GM10248 (cell line): ENCODE results near the gene DBI.
"Not testable (repeated sequence)": the region's sequence is repeated elsewhere in the genome, so short reads cannot be mapped to it uniquely, and the experiment has no call there.

ENCODE experiments used
- CTCF ChIA-PET: fragments of 300-600 bp; sonication (Branson Sonifier 250); formaldehyde crosslinking; extraction: SDS; loops from one replicate; lab custom pipeline; 2021; ENCODE audit warnings: antibody characterized with exemption; lab: Yijun Ruan, JAX
- POLR2A ChIA-PET: fragments of 350-650 bp; sonication (Branson Sonifier 250); formaldehyde crosslinking; extraction: SDS; loops from one replicate; lab custom pipeline; 2020; ENCODE audit warnings: antibody characterized with exemption; lab: Yijun Ruan, JAX
- DNase-seq: peaks from one replicate; pipeline ENCODE4 v3.0.0; 2012; ENCODE audit errors: extremely low spot score
- TF ChIP-seq, protein P1 (sequence below): IDR thresholded peaks from 2 replicates; pipeline ENCODE4 v1.5.1; 2012; ENCODE audit warnings: mild to moderate bottlenecking, low read depth; ENCODE audit errors: extremely low read depth, missing control alignments, control extremely low read depth

The DBI gene

DNA sequence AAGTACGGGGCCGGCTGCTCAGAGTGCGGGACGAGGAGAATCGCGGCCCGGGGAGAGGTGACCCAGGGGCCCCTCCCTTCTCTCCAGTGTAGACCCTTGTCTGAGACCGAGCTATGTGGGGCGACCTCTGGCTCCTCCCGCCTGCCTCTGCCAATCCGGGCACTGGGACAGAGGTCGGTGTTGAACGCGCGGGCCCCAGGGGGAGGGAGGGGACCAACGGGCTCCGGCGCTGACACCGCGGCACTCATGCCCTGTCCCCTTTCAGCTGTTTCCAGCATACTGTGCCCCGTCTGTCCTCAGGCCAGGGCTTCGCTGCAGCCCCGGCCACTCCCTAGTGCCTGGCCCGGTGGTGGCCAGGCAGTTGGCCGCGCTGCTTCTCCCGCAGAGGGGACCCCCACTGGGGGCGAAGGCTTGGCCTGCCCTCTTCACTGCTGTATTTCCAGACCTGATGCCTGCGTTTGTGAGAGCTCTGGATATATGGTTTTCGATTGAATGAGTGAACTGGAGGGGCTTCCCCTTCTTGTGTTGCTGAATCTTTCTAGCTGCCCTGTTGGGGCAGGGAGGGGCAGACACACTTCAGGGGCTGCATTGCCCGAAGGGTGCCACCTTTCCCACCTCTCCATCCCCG, 809 bp downstream of the DBI start:
- DNase-seq = peak; percentile 74
- CTCF ChIA-PET = interaction anchor here (0.8 to 2.0 kb wide), 10 partner anchors 10 to 486 kb away, joined by 3 to 7 read pairs (median 3); no protein-coding TSS in a partner anchor
- POLR2A ChIA-PET = interaction anchor here (0.9 to 1.6 kb wide), 3 partner anchors 10 to 101 kb away, joined by 4 to 6 read pairs (median 4); no protein-coding TSS in a partner anchor
- TF ChIP-seq, protein P1, sequence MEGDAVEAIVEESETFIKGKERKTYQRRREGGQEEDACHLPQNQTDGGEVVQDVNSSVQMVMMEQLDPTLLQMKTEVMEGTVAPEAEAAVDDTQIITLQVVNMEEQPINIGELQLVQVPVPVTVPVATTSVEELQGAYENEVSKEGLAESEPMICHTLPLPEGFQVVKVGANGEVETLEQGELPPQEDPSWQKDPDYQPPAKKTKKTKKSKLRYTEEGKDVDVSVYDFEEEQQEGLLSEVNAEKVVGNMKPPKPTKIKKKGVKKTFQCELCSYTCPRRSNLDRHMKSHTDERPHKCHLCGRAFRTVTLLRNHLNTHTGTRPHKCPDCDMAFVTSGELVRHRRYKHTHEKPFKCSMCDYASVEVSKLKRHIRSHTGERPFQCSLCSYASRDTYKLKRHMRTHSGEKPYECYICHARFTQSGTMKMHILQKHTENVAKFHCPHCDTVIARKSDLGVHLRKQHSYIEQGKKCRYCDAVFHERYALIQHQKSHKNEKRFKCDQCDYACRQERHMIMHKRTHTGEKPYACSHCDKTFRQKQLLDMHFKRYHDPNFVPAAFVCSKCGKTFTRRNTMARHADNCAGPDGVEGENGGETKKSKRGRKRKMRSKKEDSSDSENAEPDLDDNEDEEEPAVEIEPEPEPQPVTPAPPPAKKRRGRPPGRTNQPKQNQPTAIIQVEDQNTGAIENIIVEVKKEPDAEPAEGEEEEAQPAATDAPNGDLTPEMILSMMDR = no peak

DNA sequence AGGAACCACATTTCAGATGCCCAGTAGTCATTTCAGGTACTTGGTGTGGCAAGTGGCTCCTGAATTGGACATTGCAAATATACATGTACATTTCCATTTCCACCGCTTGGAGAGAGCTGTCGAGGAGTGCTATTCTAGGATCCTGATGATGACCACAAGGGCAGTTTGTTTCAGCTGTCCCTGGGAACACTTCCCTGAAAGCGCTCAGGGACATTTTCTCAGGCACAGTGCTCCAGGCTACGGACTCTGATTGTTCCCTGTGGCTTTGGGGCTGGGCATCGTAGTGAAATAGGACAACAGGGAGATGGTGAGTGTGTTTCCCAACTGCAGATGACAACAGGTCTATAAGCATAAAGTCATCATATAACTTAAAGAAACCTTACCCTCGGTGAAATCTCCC, 3.1 kb downstream of the DBI start:
- DNase-seq = no peak
- CTCF ChIA-PET = interaction anchor here (1.2 to 1.5 kb wide), 2 partner anchors 18 to 25 kb away, joined by 3 to 5 read pairs; no protein-coding TSS in a partner anchor
- POLR2A ChIA-PET = no interaction called here
- TF ChIP-seq, protein P1 = no peak

DNA sequence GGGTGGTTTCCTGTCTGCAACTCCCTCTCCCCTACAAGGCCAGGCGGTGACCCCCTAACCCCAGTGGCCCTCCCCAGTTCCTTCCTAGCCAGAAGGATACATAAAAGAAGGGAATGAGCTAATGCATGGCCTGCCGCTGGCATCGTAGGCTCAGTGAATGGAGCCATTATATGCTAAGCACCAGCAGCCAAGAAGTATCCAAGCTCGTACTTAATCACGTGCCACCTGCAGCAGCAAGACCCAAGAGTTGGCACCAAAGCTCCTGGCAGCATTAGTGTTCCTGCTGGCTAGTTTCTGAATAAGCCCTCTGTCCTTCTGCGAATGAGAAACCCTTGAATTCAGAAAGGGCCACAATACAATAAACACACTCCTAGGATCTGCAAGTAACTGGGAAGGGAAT, 4.3 kb downstream of the DBI start:
- CTCF ChIA-PET = interaction anchor here (1.0 to 1.4 kb wide), 5 partner anchors 9 to 40 kb away, joined by 3 read pairs; no protein-coding TSS in a partner anchor
- DNase-seq = no peak
- TF ChIP-seq, protein P1 = no peak
- POLR2A ChIA-PET = no interaction called here

DNA sequence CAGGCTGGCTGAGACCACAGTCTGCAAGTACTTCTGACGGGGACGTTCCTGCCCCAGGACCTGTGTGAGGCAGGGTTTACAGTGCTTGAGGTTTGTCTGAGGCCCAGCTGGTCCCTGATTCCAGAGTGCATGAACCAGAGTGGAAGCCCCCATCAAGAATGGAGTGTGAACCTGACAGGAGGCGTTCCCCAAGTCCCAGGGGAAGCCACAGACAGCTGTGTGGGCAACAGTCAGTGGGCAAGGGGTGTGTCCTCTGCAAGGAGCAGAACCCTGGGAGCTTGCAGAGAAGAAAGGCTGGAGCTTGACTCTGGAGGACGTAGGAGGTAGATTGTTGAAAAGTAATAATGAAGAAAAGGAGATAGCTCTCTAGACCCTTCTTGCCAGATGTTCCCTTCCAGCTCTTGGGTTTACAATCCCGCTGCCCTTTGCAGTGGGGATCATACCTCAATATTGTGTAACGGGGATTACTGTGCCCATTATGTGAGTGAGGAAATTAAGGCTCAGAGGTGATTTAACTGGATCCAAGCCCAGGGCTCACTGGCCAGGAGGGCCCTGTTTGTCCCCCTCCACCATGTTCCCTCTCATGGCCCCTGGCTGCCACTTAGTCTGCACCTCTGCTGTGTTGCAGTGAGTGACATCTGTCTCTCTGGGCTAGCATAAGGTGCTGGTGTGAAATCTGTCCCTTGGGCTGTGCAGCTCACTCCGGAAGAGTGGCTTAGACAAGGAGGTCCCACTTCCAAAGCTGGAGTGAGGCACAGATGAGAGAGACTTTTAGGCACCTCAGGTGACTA, 6.2 kb downstream of the DBI start:
- CTCF ChIA-PET = interaction anchor here (1.1 kb wide), 1 partner anchor 10 kb away, joined by 3 read pairs; no protein-coding TSS in a partner anchor

GRCh38 chr2:119373907-119374745, 7.3 kb downstream of the DBI start:
- CTCF ChIA-PET, DNase-seq: not testable (repeated sequence)

More for the DNA sequence above, 6.2 kb downstream of the DBI start:
- TF ChIP-seq, protein P1 = no peak
- DNase-seq = no peak
- POLR2A ChIA-PET = no interaction called here

GRCh38 chr2:119376406-119376805, 9.6 kb downstream of the DBI start:
- POLR2A ChIA-PET, CTCF ChIA-PET, DNase-seq: not testable (repeated sequence)

More at GRCh38 chr2:119373907-119374745, 7.3 kb downstream of the DBI start:
- POLR2A ChIA-PET = not testable (repeated sequence)

DNA sequence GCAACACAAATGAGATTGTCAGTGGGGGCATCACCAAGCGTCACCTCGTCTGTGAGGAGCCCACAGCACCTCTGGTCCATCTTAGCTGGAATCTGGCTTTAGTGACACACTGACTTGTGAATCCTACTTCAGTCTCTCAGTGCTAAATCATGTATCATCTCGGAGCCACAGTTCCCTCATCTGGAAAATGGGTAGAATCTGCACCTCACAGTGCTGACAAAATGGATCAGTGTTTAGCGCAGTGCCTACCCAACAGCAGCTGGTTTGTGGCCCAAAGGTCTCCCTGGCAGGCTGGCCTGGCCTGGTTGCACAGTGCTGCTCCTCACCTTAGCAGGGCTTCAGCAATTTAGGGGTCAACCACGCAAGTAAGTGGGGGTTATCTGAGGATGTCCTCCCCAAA, 10.0 kb downstream of the DBI start:
- no peak for DNase-seq
- POLR2A ChIA-PET = interaction anchor here (2.0 kb wide), 1 partner anchor 10 kb away, joined by 6 read pairs; the partner anchor contains the start of genes C2orf76 and DBI
- TF ChIP-seq, protein P1 = no peak
- CTCF ChIA-PET = no interaction called here
